DOHH2 (cell line): ENCODE data around the gene FAM107A.

Experiments used
- CTCF ChIP-seq: fragments of 200-600 bp; sonication (generic); IDR thresholded peaks from one replicate; pipeline ENCODE4 v1.5.1; 2014; ENCODE audit warnings: antibody characterized with exemption, mild to moderate bottlenecking, low read depth, low read length; ENCODE audit not compliant: poor library complexity, severe bottlenecking
- EZH2phosphoT487 ChIP-seq: fragments of 200-600 bp; sonication (generic); IDR thresholded peaks from 2 replicates; pipeline ENCODE4 v1.6.1; 2017; ENCODE audit warnings: borderline replicate concordance, mild to moderate bottlenecking, antibody characterized with exemption, low read length, moderate library complexity, mixed read lengths

GRCh38 chr3:58565621-58566397, 11.4 kb downstream of the FAM107A start:
- no peak for TF ChIP-seq EZH2phosphoT487
- no peak for TF ChIP-seq CTCF
